Liver (tissue), 9 donors: ENCODE measurements around the gene SLC51A. TPM values are rescaled to one million over a fixed set of nuclear protein-coding genes. Genes with fewer than 3 reads are reported as not detected.

Experiments used
- DNase-seq: peaks from one replicate; pipeline ENCODE4 v3.0.0-alpha.2; 2017; ENCODE audit warnings: low spot score
- H3K27ac ChIP-seq, 2 donors: one replicate each; pipeline ENCODE4 v1.7.0; 2013; ENCODE audit warnings: inconsistent platforms in 2 of 2, low read length in 2 of 2, control low read depth in 1 of 2, low read depth in 1 of 2, mild to moderate bottlenecking in 1 of 2
- H3K27me3 ChIP-seq, 4 donors: one replicate each; pipeline versions ENCODE4 v1.6.1 to v1.7.0; 2013; ENCODE audit warnings: low read length in 3 of 4, inconsistent platforms in 1 of 4, mild to moderate bottlenecking in 1 of 4, moderate library complexity in 1 of 4; ENCODE audit not compliant: control insufficient read depth in 4 of 4, insufficient read depth in 4 of 4
- H3K36me3 ChIP-seq, 4 donors: one replicate each; pipeline versions ENCODE4 v1.6.1 to v1.7.0; 2013; ENCODE audit warnings: low read length in 3 of 4, mild to moderate bottlenecking in 3 of 4, low read depth in 1 of 4, moderate library complexity in 1 of 4; ENCODE audit not compliant: control insufficient read depth in 4 of 4, insufficient read depth in 3 of 4
- H3K4me1 ChIP-seq, 4 donors: one replicate each; pipeline versions ENCODE4 v1.6.1 to v1.7.0; 2013; ENCODE audit warnings: low read length in 3 of 4, mild to moderate bottlenecking in 3 of 4, moderate library complexity in 1 of 4; ENCODE audit not compliant: control insufficient read depth in 4 of 4, insufficient read depth in 4 of 4
- H3K4me3 ChIP-seq, 3 donors: one replicate each; pipeline versions ENCODE4 v1.6.1 to v1.7.0; 2013; ENCODE audit warnings: low read length in 3 of 3, control low read depth in 1 of 3, low read depth in 1 of 3, mild to moderate bottlenecking in 1 of 3
- H3K9ac ChIP-seq, 2 donors: one replicate each; pipeline ENCODE4 v1.7.0; 2013; ENCODE audit warnings: low read length in 2 of 2, mild to moderate bottlenecking in 2 of 2, moderate library complexity in 2 of 2, control low read depth in 1 of 2, low read depth in 1 of 2
- H3K9me3 ChIP-seq, 4 donors: one replicate each; pipeline versions ENCODE4 v1.6.1 to v1.7.0; 2013; ENCODE audit warnings: low read length in 3 of 4; ENCODE audit not compliant: control insufficient read depth in 4 of 4
- CTCF ChIP-seq: fragments of 150-350 bp; IDR thresholded peaks from 2 replicates; pipeline ENCODE4 v1.5.1; 2017; ENCODE audit warnings: improper control_type of control experiment, low read depth, low read length; ENCODE audit not compliant: missing input control
- EGR1 ChIP-seq, 2 donors: IDR thresholded peaks; 2 replicates each; pipeline ENCODE4 v1.6.1; 2016 to 2018; ENCODE audit warnings: antibody characterized with exemption in 2 of 2, low read depth in 2 of 2
- FOXA1 ChIP-seq: IDR thresholded peaks from 2 replicates; pipeline ENCODE4 v1.6.1; 2016; ENCODE audit warnings: antibody characterized with exemption
- FOXA2 ChIP-seq: IDR thresholded peaks from 2 replicates; pipeline ENCODE4 v1.6.1; 2016; ENCODE audit warnings: antibody characterized with exemption
- HNF4G ChIP-seq: IDR thresholded peaks from 2 replicates; pipeline ENCODE4 v1.6.1; 2016; ENCODE audit warnings: antibody characterized with exemption
- MAX ChIP-seq: IDR thresholded peaks from 2 replicates; pipeline ENCODE4 v1.6.1; 2016; ENCODE audit warnings: antibody characterized with exemption
- NR2F2 ChIP-seq: IDR thresholded peaks from 2 replicates; pipeline ENCODE4 v1.6.1; 2016; ENCODE audit warnings: antibody characterized with exemption
- RAD21 ChIP-seq, 2 donors: IDR thresholded peaks; 2 replicates each; pipeline ENCODE4 v1.6.1; 2016; ENCODE audit warnings: antibody characterized with exemption in 2 of 2, mild to moderate bottlenecking in 2 of 2
- RXRA ChIP-seq, 2 donors: IDR thresholded peaks; 2 replicates each; pipeline ENCODE4 v1.6.1; 2017 to 2018; ENCODE audit warnings: antibody characterized with exemption in 2 of 2, mild to moderate bottlenecking in 1 of 2
- SP1 ChIP-seq: IDR thresholded peaks from 2 replicates; pipeline ENCODE4 v1.6.1; 2018; ENCODE audit warnings: antibody characterized with exemption, mild to moderate bottlenecking
- TAF1 ChIP-seq: conservative IDR thresholded peaks from 2 replicates; pipeline ENCODE4 v1.6.1; 2016; ENCODE audit warnings: antibody characterized with exemption, mild to moderate bottlenecking
- YY1 ChIP-seq: IDR thresholded peaks from 2 replicates; pipeline ENCODE4 v1.6.1; 2016; ENCODE audit warnings: antibody characterized with exemption, mild to moderate bottlenecking
- ZBTB33 ChIP-seq: IDR thresholded peaks from 2 replicates; pipeline ENCODE4 v1.6.1; 2016; ENCODE audit warnings: antibody characterized with exemption
- WGBS: extraction: QIAGEN DNeasy Blood & Tissue Kit; methylation state at CpG from one replicate; pipeline ENCODE4 v1.1.7; 2013; 5-methylcytosine and 5-hydroxymethylcytosine counted together
- polyA plus RNA-seq, 2 donors: library from polyadenylated mRNA; stranded (reverse) in 1 of 2; unstranded in 1 of 2; fragments of 200-250 nt in 1 of 2; fragments of >200 nt in 1 of 2; fragmentation: Nextera tagmentation in 1 of 2; extraction: Ambion mirVana in 1 of 2; gene quantifications; one replicate each; pipeline versions ENCODE4 v1.2.1 to v1.2.3, GENCODE V29; 2013 to 2015
- total RNA-seq, 2 donors: library from RNA; depleted of rRNA; stranded (reverse); fragments of >200 nt; gene quantifications; one replicate each; pipeline ENCODE4 v1.2.3, GENCODE V29; 2014
- donor health status: healthy.
- donor health status: healthy.
- donor health status: healthy.
- donor health status: healthy.
- donor health status: healthy.

Gene SLC51A
- total and polyA plus RNA-seq, 4 donors, result 19.9 to 52.5 (median 46.1) TPM

GRCh38 chr3:196225086-196225485 is 8.8 kb downstream of the SLC51A start (continued):
- TF ChIP-seq EGR1 (IDR thresholded peaks at IDR 0.05; ENCODE audit: low read depth in 2 of 2) (no peak), FOXA2 (no peak), YY1 (no peak)

DNA sequence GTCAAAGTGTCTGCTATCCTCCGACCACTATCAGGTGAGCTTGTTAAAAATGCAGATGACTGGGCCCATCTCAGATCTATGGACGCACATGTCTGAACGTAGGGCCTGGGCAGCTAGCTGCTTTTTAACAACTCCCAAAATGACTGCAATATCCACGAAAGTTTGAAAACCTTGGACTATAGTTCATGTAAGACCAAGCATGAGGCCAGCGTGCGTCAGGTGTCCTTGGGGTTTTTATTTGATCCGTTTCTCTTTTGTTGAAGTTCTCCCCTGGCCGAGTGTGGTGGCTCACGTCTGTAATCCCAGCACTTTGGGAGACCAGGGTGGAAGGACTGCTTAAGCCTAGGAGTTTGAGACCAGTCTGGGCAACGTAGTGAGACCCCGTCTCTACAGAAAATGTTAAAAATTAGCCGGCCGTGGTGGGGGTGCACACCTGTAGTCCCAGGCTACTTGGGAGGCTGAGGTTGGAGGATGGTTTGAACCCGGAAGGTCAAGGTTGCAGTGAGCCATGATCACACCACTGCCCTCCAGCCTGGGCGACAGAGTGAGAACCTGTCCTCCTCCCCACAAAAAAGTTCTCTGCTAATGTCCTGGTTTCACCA is 9.5 kb downstream of the SLC51A start:
- Histone ChIP-seq H3K36me3 (peaks cover 4 to 43% (median 16%) of the 10 kb centered on the region in 4 donors), H3K4me1 (no peaks in the 10 kb centered on the region), H3K27me3 (no peaks in the 10 kb centered on the region), H3K27ac (no peak overlapping the region), H3K4me3 (no peak overlapping the region), H3K9me3 (no peaks in the 10 kb centered on the region), H3K9ac (no peak overlapping the region)
- no peak for DNase-seq
- 94% methylated on average over 15 of the region's 15 CpGs for WGBS
- no peak for TF ChIP-seq HNF4G
- no peak for TF ChIP-seq SP1
- no peak for TF ChIP-seq FOXA1
- no peak for TF ChIP-seq TAF1

GRCh38 chr3:196227121-196227561 is 10.8 kb downstream of the SLC51A start:
- DNase-seq, result no peak
- Histone ChIP-seq H3K9ac (no peak overlapping the region), H3K27ac (no peak overlapping the region), H3K9me3 (no peaks in the 10 kb centered on the region), H3K4me3 (no peak overlapping the region), H3K4me1 (no peaks in the 10 kb centered on the region), H3K36me3 (peaks cover 4 to 55% (median 23%) of the 10 kb centered on the region in 4 donors), H3K27me3 (no peaks in the 10 kb centered on the region)
- 87% methylated on average over 14 of the region's 14 CpGs for WGBS
- TF ChIP-seq YY1 (no peak), NR2F2 (no peak), CTCF (no peak), FOXA2 (no peak)

GRCh38 chr3:196227629-196228493 is 11.5 kb downstream of the SLC51A start:
- H3K4me1 ChIP-seq, result no peaks in the 10 kb centered on the region
- peaks cover 4 to 62% (median 26%) of the 10 kb centered on the region in 4 donors for H3K36me3 ChIP-seq
- no peak overlapping the region for H3K9ac ChIP-seq
- DNase-seq, result no peak
- H3K9me3 ChIP-seq, result no peaks in the 10 kb centered on the region
- no peak for TF ChIP-seq ZBTB33
- TF ChIP-seq RXRA (IDR thresholded peaks at IDR 0.05), result no peak
- no peak for TF ChIP-seq CTCF
- no peak for TF ChIP-seq RAD21 (IDR thresholded peaks at IDR 0.05)
- TF ChIP-seq EGR1 (IDR thresholded peaks at IDR 0.05; ENCODE audit: low read depth in 2 of 2), result no peak
- TF ChIP-seq FOXA1, result no peak
- TF ChIP-seq MAX, result no peak
- TF ChIP-seq FOXA2, result no peak
- no peak overlapping the region for H3K4me3 ChIP-seq
- no peak overlapping the region for H3K27ac ChIP-seq
- no peaks in the 10 kb centered on the region for H3K27me3 ChIP-seq
- 82% methylated on average over 24 of the region's 24 CpGs for WGBS
